GM18520 (cell line): ENCODE results near the gene RPL13.
"Not testable (repeated sequence)": the region's sequence is repeated elsewhere in the genome, so short reads cannot be mapped to it uniquely, and the experiment has no call there.

Experiments used
- ATAC-seq: cut with Tn5 transposase; IDR thresholded peaks from one replicate; pipeline ENCODE4 v1.9.1; 2021; ENCODE audit not compliant: unreplicated experiment

RPL13 gene

GRCh38 chr16:89576153-89577054 is 15.9 kb downstream of the RPL13 start:
- no peak for ATAC-seq

GRCh38 chr16:89577055-89577759 is 16.7 kb downstream of the RPL13 start:
- ATAC-seq: no peak

- ATAC-seq: no peak
Measured at GRCh38 chr16:89579351-89579750, 18.9 kb downstream of the RPL13 start.

GRCh38 chr16:89581045-89581695 is 20.7 kb downstream of the RPL13 start:
- no peak for ATAC-seq

GRCh38 chr16:89581861-89582563 is 21.5 kb downstream of the RPL13 start:
- ATAC-seq: no peak

GRCh38 chr16:89582614-89583196 is 22.2 kb downstream of the RPL13 start:
- no peak for ATAC-seq

GRCh38 chr16:89583197-89583894 is 22.9 kb downstream of the RPL13 start:
- no peak for ATAC-seq

GRCh38 chr16:89583895-89584644 is 23.6 kb downstream of the RPL13 start:
- ATAC-seq: no peak

- ATAC-seq: no peak
Measured at GRCh38 chr16:89584768-89585549, 24.5 kb downstream of the RPL13 start.

- ATAC-seq: no peak
Measured at GRCh38 chr16:89586218-89586617, 25.7 kb downstream of the RPL13 start.

GRCh38 chr16:89586853-89587252 is 26.4 kb downstream of the RPL13 start:
- ATAC-seq: no peak

- not testable (repeated sequence) for ATAC-seq
Measured at GRCh38 chr16:89587676-89588075, 27.2 kb downstream of the RPL13 start.

- no peak for ATAC-seq
Measured at GRCh38 chr16:89588413-89589109, 28.1 kb downstream of the RPL13 start.

GRCh38 chr16:89589241-89589926 is 28.9 kb downstream of the RPL13 start:
- no peak for ATAC-seq

GRCh38 chr16:89593841-89594240 is 33.4 kb downstream of the RPL13 start:
- ATAC-seq: no peak

GRCh38 chr16:89595330-89596060 is 35.0 kb downstream of the RPL13 start:
- no peak for ATAC-seq
